ENCODE data around the gene MRNIP.
"Not testable (repeated sequence)": the region's sequence is repeated elsewhere in the genome, so short reads cannot be mapped to it uniquely, and the experiment has no call there.

The MRNIP gene

DNA sequence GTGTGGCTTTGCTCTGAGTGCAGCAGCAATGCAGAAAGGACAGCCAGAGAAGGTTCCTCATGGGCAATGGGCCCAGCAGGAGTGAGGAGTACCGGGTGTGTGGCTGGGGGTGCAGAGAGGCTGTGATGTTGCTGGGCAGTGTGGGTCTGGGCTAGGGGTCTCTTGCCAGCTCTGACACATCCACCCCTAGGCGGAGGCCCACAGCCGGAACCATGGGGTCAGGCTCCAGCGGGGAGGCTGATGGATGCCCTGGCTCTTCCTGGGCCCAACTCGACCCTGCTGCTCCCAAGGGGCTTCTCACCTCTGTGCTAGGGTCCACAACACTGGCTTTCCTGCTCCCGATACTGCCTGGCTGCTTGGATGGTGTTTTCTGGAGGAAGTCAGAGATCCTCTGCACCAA, 29.2 kb upstream of the MRNIP start:
- DNase-seq, result no peak

DNA sequence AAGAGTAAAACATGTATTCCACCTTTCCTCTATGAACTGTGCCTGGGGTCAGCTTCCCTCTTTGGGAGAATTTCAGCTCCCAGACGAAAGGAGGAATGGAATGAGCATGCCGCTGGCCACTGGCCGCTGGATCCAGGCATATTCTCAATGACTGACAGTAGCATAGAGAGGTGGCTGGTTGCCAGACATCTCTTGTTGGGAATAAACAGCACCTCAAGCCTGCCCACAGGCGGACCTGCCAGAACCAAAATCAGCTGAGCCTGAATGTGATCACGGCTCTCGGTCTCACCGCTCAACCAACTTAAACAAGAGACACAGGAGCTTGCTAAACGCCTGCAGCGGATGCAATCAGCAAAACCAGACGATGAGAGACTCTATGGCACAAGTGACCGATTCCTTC, 28.5 kb upstream of the MRNIP start:
- no peak for DNase-seq

DNA sequence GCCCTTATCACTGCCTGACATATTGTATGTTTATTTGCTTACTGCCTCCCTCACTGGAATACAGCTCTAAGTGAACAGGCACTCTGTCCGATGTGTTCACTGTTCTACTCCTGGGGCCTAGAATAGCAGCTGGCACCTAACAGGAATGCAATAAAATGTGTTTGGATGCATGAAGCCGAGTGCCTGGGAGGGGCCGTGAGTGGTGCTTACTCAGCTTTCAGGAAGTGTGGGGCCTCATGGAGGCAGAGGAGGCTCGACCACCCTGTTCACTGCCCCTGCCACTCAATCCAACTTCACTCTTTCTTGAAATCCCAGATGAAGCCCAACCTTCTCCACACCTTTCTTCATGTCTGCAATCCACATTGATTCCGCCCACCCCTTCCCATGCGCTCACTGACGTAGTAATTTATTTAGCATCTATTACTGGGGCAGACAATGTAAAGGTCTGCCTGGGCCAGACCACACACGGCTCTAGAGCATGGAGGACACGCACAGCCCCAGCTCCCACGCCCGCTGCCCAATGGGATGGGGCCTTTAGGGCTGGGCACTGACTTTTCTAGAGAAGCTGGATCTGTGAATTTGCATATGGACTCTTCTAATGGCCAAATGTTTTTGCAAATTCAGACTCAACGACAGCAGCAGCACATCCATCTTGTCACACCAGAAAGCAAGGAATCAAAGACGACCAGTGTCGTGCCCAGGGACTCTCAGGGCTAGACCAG, 27.7 kb upstream of the MRNIP start:
- DNase-seq, result no peak

DNA sequence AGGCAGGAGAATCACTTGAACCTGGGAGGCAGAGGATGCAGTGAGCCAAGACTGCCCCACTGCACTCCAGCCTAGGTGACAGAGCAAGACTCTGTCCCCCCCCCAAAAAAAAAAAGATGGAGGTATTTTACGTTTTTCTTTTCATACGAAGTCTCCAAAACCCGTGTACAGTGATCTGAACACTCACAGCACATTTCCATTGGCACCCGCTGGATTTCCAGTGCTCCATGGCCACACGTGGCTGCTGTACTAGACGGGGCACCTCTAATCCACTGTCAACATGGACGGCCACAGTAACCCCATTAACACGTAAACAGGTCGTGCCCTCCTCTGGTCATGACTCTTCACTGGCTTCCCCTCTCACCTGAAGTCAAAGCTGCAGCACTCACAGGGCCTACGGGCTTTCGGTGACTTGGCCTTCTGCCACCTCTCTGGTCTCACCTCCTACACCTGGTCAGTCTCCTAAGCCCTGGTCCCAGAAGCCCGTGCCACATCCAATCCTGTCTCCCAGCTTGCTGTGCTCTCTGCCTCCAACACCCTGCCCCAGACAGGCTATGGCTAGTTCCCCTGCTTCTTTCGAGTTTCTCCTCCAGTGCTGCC, 27.0 kb upstream of the MRNIP start:
- DNase-seq, result no peak

DNA sequence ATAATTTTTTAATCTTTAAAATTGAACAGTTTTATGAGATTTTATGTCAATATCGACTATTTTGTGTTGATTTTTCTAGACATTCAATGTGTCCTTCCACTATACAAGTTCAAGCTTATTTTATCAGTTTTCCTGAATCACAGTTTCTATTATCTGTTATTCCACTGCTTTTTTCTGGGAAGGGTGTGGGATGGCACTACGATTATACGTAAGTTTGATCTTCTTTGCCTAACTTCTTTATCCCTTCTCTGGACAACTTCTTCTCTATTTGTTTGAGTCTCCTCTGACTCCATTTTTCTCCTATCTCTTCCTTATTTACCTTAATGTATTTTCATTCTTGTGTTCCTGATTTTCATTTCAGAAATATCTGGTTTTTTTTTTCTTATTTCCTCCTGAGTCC, 24.5 kb upstream of the MRNIP start:
- DNase-seq, result no peak

DNA sequence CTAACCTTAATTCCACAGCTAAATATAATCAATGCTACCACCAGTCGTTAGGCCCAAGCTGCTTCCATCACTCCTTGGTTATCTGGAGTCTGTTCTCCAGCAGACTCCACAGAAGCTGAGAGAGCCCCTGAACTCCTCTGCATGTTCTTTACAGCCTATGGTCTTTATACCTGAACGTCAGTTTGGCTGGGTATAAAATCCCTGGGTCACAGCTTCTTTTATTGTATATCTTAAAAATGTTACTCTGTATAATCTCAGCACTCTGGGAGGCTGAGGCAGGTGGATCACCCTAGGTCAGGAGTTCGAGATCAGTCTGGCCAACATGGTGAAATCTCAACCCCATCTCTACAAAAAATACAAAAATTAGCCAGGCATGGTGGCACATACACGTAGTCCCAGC, 23.7 kb upstream of the MRNIP start:
- no peak for DNase-seq

DNA sequence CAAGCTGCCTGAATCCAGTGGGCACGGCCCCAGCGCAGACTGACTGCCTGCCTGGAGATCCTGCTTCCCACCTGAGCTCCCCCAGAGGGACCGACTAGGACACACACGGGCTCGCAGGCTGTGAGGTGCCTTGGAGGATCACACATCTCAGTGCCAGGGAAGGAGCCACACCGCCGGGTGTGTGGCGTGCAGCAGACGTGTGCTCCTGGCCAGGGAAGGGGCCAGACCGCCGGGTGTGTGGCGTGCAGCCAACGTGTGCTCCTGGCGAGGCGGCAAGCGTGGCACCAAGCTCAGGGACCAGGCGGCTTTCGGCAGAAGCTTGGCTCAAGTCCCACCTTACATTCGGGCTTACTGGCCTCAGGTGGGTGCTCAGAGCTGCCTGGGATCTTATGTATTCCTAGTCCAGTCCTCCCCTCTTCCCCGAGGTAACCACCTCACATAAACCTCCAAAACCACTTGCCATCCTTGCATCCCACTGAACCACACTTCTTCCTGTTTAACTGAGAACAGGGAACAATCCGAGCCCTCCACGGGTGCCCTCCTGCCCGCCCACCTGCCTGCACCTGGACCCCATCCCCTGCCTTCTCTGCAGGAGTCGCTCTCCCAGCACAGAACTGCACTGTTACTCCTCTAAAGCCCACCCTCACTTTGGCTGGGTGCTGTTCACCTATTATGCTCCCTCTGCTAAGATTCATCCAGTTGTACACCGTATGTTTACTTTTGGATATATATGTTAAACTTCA, 22.4 kb upstream of the MRNIP start:
- no peak for DNase-seq

DNA sequence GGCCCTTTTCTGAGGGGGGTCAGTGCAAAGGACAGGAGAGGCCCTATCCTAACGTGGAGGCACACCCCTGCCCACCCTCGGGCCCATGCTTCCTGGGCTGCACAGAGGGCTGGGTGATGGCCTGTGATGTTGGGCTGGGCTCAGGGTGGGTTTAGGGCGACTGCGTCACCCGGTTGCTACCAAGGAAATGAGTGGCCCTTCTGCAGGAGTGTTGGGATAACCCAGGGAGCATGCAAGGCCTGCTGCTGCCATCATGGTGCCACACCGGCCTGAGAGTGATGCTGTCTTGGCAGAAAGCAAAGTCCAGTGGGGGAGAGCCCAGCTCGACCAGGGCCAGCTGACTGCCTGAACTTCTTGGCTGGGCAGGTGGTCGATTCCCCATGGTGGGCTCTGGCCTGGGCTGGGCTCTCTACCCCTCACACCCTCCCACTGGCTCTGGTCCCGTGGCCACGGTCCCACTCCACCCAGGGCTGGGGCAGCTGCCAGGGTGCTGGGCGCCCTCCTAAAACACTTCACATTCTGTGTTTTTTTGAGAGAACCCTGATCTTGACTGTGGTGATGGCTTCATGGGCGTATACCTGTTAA, 21.5 kb upstream of the MRNIP start:
- DNase-seq, result no peak

DNA sequence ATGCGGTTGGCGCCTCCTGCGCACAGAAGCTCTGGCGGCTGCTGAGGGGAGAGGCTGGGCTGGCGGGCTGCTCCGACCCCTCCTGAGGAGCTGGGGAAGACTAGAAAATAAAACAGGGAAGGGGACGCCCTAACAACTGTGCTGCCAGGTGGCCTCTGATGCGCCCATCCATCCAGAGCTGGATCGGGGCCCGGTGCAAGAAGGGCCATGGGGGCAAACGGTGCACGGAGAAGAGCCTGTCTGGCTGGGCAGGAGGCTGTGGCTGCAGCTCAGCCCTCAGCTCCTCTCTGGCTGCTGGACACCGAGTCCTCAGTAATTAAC, 21.0 kb upstream of the MRNIP start:
- DNase-seq, result no peak

DNA sequence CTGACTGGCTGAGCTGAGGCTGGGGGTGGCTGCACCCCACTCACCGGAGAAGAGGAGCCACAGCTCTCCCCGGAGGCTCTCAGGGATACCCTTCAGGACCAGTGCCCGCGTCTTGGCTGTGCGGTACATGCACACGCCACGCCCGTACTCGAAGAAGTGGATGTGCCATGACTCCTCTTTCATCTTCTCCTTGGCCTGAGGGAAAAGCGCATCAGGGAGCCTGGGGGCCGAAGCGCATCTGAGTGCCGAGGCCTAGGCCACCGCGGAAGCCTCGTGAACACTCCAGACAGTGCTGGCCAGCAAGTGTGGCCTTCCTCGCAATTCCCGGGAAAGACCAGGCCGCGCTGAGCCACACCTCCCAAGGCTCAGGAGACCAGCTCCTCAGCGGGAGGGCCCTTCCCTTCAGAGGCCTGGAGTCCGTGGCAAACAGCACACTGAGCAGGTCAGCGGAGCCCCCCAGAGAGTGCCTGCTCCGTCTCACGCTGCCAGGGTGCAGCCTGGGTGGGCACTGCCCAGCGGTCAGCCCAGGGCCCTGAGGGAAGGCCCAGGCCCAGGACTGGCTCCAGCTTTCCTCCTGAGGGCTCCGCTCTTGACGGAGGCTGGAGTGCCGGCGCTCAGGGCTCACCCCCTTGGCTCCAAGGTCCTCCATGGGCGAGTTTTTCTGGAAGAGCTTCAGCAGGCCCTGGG, 20.5 kb upstream of the MRNIP start:
- DNase-seq, result no peak

DNA sequence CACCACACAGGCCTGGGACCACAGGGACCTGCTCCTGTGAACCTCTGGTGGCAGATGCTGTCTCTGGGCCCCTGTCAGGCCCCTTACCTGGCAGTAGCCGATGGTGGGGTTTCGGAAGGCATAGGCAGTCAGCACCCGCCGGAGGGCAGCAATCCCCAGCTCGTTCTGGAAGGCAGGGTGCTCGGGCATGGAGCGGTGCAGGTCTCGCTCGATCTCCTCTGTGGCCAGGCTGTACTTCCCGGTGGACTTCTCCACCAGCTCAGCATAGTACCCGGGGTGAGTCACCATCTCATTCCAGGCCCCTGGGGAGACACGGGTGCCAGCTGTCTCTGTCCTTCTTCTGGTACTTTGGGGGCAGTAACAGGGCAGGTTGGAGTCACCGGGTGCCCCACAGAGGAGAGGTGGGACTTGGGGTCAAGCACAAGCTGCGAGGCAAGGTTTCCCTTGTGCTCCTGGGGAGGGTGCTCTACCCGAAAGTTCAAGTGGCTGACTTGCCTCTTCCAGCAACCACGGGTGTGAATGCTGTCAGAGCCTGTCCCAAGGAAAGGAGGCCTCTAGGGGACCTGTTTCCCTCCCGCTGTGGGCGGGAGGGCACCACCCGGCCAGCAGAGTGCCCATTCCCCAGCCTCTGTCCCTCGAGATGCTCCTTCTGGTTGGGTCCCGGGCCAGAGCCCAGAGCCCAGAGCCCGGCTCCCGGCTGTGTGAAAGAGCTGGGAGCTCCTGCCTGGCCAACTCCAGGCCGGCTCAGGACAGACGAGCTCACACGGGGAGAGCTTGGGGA, 19.8 kb upstream of the MRNIP start:
- DNase-seq, result no peak

DNA sequence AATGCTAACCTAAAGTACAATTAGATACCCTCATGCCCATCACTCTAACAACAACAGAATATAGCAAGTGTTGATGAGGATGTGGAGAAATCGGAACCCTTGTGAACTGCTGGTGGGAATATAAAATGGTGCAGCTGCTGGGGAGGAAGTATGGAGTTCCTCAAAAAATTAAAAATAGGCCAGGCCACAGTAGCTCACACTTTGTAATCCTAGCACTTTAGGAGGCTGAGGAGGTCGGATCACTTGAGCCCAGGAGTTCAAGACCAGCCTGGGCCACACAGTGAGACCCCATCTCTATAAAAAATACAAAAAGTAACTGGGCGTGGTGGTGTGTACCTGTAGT, 18.0 kb upstream of the MRNIP start:
- DNase-seq, result peak; percentile 54 to 56

DNA sequence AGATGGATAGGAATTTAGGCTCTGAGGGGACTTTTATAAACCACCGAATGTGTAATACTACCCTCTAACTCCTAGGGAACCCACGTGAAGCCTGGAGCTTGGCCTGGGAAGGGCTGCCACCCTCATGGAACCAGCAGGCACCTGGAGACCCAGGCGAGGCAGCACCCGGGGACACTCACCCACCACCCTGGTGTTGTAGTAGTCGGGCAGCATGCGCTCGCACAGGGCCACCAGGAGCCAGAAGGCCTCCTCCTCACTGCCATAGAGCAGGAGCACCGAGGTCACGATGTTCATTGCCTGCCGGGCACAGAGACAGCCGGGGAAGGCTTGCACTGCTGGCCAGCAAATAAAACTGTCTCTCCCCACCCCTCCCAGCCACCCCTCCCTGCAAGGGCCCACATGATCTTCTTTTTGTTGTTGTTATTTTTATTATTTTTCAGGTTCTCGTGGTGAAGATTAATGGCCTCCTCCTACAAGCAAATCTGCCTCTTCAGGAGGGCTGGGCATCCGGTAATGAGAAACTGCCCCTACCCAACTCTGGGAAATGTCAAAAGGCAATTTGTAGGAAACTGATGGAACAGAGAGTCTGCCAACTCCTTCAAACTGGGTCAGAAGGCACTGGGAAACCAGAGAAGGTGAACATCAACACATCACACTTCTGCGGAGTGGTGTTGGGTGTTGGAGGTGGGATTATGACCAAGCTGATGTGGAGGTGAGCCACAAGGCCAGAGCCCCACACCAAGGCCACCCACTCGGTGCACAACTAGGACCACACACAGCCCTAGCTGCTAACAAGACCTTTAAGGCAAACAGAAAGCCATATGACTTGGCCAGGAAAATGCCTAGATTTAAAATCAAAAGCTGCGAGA, 17.4 kb upstream of the MRNIP start:
- DNase-seq, result no peak

DNA sequence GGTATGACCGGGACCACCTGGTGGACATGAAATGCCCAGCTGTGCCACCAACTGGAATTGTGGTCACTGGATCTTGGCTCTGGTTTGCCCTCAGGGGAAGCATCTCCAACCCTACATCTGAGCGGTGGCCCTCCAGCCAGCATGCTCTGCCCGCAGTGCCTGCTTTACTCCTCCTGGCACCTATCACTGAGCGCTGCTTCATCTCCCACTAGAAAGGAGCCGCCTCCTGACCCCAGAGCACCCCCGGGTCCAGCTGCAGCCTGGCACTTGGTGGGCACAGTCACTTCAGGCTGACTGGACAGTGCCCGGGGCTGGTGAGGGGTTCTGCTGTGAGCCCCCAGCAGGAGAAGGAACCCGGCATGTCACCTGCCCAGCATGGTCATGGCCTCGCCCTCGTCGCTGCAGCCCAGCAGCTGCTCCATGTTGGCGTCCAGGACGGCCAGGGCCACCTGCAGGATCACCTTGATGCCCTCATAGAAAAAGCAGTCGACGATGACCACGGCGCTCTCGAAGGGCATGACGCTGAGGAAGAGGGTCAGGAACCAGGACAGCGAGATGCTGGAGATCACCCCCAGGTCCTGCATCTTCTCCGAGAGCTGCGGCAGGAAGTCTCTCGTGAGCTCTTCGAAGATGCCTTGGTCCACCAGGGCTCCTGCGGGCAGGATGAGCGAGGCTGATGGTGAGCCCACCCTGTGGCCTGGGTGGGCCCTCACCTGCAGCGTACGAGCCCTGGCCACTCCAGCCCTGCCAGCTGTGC, 16.1 kb upstream of the MRNIP start:
- no peak for DNase-seq

DNA sequence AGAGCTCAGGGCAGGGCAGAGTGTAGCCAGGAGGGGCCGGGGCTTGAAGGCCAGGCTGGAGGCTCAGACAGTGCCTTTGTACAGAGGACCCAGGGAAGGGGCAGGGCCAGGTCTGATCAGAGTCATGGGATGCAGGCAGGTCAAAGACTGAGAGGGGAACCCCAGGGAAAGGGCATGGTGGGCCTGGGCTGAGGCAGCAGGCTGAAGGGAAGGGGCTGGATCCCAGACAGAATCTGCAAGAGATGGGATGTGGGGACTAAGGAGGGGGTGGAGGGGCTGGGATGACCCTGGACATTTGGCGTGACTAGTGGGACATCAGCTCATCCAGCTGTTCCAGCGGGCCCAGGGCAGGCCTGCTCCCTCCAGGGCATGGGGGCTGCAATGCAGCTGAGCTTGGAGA, 15.5 kb upstream of the MRNIP start:
- no peak for DNase-seq

DNA sequence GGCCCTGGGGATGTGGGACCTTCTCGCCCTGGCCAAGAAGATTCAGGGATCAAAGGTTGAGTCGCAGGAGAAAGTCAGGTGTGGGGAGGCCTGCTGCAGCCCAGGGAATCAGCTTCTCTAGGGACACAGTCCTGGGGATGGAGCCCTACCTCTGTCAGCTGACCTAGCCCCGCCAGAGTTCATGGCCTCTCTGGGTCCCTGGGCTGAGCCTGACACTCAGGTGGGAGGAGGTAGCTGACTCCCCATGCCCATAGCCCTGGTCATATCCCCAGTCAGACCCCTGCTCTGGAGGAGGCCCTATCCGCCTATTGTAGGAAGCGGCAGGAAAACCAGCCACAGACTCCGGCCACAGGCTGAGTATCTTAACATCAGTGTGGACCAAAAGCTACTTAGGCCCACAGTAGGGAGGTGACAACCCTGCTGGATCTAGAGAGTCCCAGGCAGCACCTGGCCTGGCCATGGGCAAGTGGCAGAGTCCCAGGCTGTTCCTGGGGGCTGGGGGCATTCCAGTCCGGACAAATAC, 15.0 kb upstream of the MRNIP start:
- DNase-seq, result no peak

DNA sequence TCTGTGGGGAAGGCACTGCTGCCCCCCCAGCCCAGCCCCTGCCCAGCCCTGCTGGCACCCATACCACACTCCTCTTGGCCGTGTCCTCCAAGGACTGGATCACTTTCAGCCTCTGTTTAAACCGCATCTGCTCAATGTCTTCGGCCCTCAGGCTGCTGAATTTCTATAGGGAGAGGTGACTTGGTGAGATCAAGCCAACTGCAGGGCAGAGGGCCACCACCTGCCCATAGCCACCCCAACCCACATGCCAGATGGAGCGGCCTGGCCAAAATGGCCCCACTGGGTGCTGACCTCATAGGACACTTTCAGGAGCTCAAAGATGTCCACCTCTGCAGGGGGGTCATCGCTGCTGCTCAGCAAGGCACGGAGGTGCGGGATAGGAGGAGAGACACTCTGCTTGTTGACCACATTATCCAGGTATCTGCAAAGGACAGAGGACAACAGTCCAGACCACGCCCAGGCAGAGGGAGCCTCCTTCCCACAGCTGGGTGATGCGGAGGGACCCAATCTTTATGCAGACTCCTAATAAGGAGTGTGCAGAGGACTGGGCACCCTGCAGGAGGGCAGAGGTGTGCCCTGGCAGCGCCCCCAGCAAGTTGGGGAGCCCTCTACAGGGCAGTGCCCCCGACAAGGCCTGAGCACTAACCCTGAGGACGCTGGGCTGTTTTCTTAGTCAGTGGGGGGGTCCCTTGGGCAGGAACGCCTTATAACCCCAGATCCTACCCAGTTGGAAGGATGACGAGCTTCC, 14.4 kb upstream of the MRNIP start:
- no peak for DNase-seq

DNA sequence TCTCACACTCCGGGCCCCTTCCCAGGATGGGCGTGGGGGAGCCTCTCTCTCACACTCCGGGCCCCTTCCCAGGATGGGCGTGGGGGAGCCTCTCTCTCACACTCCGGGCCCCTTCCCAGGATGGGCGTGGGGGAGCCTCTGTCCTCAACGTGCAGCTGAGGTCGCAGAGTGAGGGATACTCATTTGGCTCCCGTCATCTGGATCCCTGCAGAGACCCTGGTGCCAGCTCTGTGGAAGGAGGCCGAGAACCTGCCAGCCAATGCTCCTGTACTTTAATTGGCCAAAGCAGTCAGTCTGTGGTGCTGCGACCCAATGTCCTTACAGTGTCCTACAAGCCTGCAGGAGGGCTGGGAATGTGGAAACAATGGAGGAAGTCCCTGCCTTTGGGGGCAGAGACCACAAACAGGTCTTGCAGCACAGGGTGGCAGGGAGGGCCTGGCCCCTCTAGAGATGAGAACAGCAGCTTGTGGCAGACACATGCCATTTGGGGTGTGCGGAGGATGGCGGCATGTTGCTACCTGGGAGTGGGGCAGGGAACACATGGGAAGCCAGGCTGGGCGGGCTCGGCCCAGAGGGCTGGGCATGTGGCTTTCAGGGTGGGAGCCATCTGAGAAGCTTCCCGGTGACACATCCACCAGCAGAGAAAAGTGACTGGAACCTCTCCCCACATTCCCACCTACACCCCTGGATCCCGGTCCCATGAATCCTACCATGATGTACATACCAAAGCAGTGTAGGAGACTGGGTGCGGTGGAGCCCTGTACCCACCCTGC, 13.6 kb upstream of the MRNIP start:
- no peak for DNase-seq

DNA sequence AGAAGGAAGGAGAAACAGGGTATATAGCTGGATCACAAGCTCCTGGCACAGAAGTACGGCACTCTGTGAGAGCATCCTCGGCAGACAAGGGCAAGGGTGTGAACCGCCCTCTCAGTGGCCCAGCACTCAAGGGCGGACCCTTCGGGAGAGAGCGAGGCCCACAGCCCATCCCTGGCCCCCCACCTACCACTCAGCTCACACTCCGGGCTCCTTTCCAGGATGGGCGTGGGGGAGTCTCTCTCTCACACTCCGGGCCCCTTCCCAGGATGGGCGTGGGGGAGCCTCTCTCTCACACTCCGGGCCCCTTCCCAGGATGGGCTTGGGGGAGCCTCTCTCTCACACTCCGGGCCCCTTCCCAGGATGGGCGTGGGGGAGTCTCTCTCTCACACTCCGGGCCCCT, 12.9 kb upstream of the MRNIP start:
- not testable (repeated sequence) for DNase-seq

All from inflammatory macrophage (primary cell).